ENCODE results near the gene ADSS1.

DNA sequence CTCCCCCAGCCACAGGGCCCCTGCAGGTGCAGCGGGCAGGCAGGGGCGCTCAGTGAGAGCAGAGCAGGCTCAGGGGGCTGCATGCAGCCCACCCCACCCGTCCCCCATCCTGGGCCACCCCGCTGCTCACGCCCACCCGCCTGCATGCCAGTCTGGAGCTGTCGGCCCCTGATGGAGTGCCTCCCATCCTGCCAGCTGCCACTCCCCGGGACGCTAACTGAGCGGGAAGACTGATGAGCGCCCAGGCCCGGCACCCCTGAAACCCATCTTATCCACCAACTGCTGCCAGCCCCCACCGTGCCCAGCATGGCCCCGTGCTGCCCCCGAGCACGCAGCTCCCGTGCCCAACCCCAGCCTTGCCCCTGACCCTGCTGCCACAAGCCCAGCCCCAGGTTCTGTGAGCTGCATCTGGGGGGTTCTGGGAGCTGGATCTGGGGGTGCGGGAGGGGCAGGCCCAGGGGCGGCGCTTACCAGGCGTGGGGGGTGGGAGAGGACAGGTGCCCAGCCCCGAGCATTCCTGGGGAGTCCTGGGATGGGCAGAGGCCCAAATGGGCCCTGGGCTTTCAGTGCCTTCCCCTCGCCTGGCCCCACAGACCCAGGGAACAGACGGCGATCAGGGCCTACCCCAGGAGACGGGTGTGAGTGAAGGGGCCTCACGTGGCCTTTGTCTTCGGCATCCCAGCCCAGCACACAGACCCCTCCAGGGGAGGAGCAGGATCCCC lies 58.2 kb downstream of the ADSS1 start:
- TF ChIP-seq FOXM1 (IDR thresholded peaks at IDR 0.05; ENCODE audit: borderline replicate concordance, low read depth): no peak
- no peak for TF ChIP-seq RAD21 (IDR thresholded peaks at IDR 0.05; ENCODE audit: low read depth)
